K562 treated with DMSO at 1 percent for 48 hours (cell line): Measurements from ENCODE around the gene KLRK1. TPM values are rescaled to one million over a fixed set of nuclear protein-coding genes. Genes with fewer than 3 reads are reported as not detected.

Source experiments
- total RNA-seq: library from RNA; unstranded; fragments of 300-600 nt; gene quantifications from 2 replicates; pipeline ENCODE4 v1.2.3, GENCODE V29; 2022; ENCODE audit warnings: low replicate concordance; ENCODE audit errors: extremely low read depth

Gene KLRK1
- total RNA-seq = not detected in 2 replicates

GRCh38 chr12:10389904-10390303 lies at the start of gene KLRK1:
Gene KLRK1, minus strand, starts transcription at chr12:10390041. Its CDS starts 1,231 bp downstream, at chr12:10388810.

DNA sequence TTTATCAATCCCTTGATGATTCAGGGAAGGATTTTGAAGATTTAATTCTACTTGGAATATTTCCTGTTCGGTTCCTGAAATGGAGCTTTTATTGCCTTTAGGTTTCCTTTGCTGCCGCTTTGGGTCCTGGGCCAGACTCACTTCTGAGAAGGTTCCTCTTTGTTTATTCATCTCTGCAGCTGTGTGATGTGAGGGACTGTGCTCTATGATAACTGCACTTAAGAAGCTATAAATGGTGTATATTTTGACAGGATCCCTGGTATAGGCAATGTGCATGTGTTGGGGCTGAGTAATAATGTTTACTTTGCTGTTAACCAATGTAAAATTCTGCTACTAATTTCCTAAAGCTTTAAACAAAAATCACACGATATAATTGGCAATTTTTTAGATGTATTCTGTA lies 46.0 kb upstream of the KLRK1 start, which contains the start of gene KLRC2:
Gene KLRC2, minus strand, starts transcription at position 195 of the 400 bp plus-strand sequence. Its CDS starts 24 bp downstream, at position 171.

DNA sequence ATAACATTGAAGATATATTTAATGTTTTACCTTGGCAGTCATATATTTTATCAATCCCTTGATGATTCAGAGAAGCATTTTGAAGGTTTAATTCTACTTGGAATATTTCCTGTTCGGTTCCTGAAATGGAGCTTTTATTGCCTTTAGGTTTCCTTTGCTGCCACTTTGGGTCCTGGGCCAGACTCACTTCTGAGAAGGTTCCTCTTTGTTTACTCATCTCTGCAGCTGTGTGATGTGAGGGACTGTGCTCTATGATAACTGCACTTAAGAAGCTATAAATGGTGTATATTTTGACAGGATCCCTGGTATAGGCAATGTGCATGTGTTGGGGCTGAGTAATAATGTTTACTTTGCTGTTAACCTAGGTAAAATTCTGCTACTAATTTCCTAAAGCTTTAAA lies 30.5 kb upstream of the KLRK1 start, which contains the start of gene KLRC3:
Gene KLRC3, minus strand, starts transcription at position 262 of the 400 bp plus-strand sequence. Its CDS starts 45 bp downstream, at position 217.

GRCh38 chr12:10409392-10409791 lies 19.6 kb upstream of the KLRK1 start, which contains the start of gene KLRC4:
Gene KLRC4, minus strand, starts transcription at chr12:10409757. Its CDS starts 182 bp downstream, at chr12:10409575.

Other genes with a start within 250 kb of the KLRK1 start
- gene OLR1, start 217.9 kb downstream of the KLRK1 start, total RNA-seq = not detected in 2 replicates
- gene TMEM52B, start 211.0 kb downstream of the KLRK1 start, total RNA-seq = not detected in 2 replicates
- gene GABARAPL1, start 177.2 kb downstream of the KLRK1 start, total RNA-seq = not detected in 2 replicates
- not detected in 2 replicates for gene KLRD1, start 82.2 kb downstream of the KLRK1 start, total RNA-seq
- gene KLRC4, start 19.7 kb upstream of the KLRK1 start, total RNA-seq = not detected in 2 replicates
- gene KLRC3, start 30.6 kb upstream of the KLRK1 start, total RNA-seq = not detected in 2 replicates
- gene KLRC2, start 46.0 kb upstream of the KLRK1 start, total RNA-seq = not detected in 2 replicates
- gene KLRC1, start 63.3 kb upstream of the KLRK1 start, total RNA-seq = not detected in 2 replicates
- not detected in 2 replicates for gene EIF2S3B, start 115.8 kb upstream of the KLRK1 start, total RNA-seq
- gene MAGOHB, start 223.6 kb upstream of the KLRK1 start, total RNA-seq = not detected in 2 replicates